ENCODE measurements around the gene DBN1. TPM values are rescaled to one million over a fixed set of nuclear protein-coding genes. Genes with fewer than 3 reads are reported as not detected.
A peak's percentile ranks its signal among the peaks of the same experiment; 100 is the strongest.

DBN1 gene
- total RNA-seq, 1 donor from 2014 or later: 269 TPM

DNA sequence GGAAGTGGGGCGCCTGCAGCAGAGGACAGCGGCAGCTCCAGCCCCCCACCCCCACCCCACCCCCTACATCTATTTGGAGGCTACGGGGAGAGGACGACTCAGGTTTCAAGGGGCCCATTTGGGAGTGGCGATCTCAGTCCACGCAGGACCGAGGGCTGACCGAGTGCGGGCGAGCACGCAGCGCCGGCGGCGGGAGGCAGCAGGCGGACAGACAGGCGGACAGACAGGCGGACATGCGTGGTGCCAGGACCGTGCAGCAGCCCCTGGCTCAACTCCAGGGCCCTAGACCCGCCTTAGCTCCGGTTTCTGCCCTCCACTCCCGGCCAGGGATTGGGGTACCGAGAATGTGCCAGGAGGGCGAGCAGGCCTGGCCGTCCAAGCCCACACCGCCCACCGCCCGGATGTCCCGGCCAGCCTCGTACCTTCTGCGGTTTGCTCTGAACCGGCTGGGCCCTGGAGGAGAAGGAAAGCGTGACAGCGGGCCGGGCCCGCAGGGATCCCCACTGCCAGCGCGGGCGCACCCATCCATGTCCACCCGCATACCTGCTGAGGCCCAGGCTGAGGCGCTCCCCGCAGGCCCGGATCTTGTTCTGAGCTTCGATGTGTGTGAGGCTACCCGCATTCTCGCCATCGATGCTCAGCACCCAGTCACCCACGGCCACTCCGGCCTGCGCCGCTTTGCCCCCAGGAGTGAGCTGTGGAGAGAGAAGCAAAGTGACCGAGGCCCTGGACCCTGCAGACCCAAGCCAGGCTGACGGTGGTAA lies 18.7 kb upstream of the DBN1 start:
- TF ChIP-seq, protein P1, sequence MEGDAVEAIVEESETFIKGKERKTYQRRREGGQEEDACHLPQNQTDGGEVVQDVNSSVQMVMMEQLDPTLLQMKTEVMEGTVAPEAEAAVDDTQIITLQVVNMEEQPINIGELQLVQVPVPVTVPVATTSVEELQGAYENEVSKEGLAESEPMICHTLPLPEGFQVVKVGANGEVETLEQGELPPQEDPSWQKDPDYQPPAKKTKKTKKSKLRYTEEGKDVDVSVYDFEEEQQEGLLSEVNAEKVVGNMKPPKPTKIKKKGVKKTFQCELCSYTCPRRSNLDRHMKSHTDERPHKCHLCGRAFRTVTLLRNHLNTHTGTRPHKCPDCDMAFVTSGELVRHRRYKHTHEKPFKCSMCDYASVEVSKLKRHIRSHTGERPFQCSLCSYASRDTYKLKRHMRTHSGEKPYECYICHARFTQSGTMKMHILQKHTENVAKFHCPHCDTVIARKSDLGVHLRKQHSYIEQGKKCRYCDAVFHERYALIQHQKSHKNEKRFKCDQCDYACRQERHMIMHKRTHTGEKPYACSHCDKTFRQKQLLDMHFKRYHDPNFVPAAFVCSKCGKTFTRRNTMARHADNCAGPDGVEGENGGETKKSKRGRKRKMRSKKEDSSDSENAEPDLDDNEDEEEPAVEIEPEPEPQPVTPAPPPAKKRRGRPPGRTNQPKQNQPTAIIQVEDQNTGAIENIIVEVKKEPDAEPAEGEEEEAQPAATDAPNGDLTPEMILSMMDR (conservative IDR thresholded peaks at IDR 0.05): no peak
- peaks cover 9% of the 10 kb centered on the region for H3K4me1 Mint-ChIP-seq (ENCODE audit: unreplicated experiment)
- H3K36me3 Mint-ChIP-seq: peaks cover 8% of the 10 kb centered on the region
- H3K27me3 Mint-ChIP-seq: no peaks in the 10 kb centered on the region
- no peak for DNase-seq (ENCODE audit: extremely low spot score, unreplicated experiment)
- H3K27ac Mint-ChIP-seq: peak overlapping the region; percentile 74
- no peaks in the 10 kb centered on the region for H3K9me3 Mint-ChIP-seq
- H3K4me3 Mint-ChIP-seq: no peak overlapping the region

DNA sequence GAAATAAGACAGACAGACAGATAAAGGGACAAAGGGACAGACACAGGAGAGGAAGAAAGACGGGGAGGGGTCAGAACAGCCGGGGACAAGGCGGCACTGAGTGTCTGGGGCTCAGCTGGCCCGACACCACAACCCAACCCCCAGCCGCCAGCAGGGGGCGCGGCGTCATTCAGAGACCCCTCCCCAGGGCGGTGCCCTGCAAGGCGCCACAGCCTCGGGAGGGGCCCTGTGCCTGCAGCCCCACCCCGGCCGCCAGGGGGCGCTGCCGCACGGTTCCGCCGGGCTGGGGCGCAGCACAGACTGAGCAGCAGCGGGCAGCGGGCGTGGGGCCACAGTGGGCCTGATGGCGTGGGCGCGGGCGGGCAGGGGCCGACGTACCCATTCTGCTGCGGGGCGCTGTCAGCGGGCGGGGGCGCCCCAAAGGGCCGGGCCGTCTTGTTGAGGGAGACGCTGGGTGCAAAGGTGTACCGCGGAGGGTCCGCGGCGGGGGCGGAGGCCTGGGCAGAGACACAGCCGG lies 18.1 kb upstream of the DBN1 start:
- no peaks in the 10 kb centered on the region for H3K27me3 Mint-ChIP-seq
- DNase-seq (ENCODE audit: extremely low spot score, unreplicated experiment): no peak
- peaks cover 8% of the 10 kb centered on the region for H3K36me3 Mint-ChIP-seq
- no peak overlapping the region for H3K4me3 Mint-ChIP-seq
- H3K9me3 Mint-ChIP-seq: no peaks in the 10 kb centered on the region
- H3K4me1 Mint-ChIP-seq (ENCODE audit: unreplicated experiment): peaks cover 9% of the 10 kb centered on the region
- TF ChIP-seq, protein P1 (conservative IDR thresholded peaks at IDR 0.05): peak; percentile 88
- no peak overlapping the region for H3K27ac Mint-ChIP-seq

DNA sequence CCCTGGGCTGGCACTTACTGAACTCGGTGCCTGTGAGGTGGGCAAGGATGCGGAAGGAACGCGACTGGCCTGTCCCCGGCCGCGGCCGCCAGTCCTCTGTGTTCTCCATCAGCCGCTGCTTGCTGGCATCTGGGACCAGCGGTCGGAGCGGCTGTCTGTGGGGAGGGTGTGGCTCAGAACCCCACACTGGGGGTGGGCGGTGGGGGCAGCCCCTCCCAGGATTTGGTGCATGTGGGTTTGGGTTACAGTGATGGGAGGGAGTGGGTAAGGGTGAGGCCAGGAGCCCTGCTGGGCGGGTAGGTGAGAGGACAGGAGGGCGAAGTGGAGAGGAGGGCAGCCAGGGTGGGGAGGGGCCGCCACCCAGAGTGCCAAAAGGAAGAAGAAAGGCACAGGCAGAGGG lies 17.6 kb upstream of the DBN1 start:
- H3K27me3 Mint-ChIP-seq: no peaks in the 10 kb centered on the region
- no peak overlapping the region for H3K4me3 Mint-ChIP-seq
- DNase-seq (ENCODE audit: extremely low spot score, unreplicated experiment): no peak
- H3K9me3 Mint-ChIP-seq: no peaks in the 10 kb centered on the region
- TF ChIP-seq, protein P1 (conservative IDR thresholded peaks at IDR 0.05): no peak
- peaks cover 9% of the 10 kb centered on the region for H3K4me1 Mint-ChIP-seq (ENCODE audit: unreplicated experiment)
- peaks cover 8% of the 10 kb centered on the region for H3K36me3 Mint-ChIP-seq
- H3K27ac Mint-ChIP-seq: no peak overlapping the region

DNA sequence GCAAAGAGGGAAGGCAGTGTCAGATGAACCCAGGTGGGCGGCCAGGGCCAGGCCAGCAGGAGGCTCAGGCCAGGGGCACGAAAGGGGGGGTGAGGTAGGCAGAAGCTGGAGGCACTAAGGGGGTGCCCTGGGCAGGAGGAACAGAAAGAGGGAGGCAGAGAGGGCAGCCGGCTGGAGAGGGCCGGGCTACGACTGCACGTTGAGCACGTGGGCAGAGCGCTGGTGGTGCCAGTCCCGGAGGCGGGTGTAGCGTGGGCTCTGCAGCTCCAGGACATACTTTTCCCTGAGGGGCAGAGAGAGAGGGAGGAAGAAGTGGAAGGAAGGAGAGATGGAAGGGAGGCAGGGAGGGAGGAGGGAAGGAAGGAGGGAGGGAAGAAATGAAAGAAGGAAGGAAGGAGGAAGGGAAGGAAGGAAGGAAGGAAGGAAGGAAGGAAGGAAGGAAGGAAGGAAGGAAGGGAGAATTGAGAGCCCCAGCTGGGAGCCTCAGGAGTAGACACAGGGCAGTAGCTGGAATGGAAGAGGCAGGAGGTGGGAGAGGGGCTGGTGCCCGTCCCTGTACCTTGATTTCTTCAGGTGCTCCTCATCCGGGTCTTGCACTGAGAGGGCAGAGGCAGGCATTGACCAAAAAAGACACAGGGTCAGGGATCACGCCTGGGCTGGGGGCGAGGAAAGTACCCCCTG lies 17.0 kb upstream of the DBN1 start:
- H3K27ac Mint-ChIP-seq: no peak overlapping the region
- H3K4me3 Mint-ChIP-seq: no peak overlapping the region
- peaks cover 8% of the 10 kb centered on the region for H3K36me3 Mint-ChIP-seq
- H3K9me3 Mint-ChIP-seq: no peaks in the 10 kb centered on the region
- TF ChIP-seq, protein P1 (conservative IDR thresholded peaks at IDR 0.05): no peak
- DNase-seq (ENCODE audit: extremely low spot score, unreplicated experiment): no peak
- H3K27me3 Mint-ChIP-seq: no peaks in the 10 kb centered on the region
- H3K4me1 Mint-ChIP-seq (ENCODE audit: unreplicated experiment): peaks cover 9% of the 10 kb centered on the region

DNA sequence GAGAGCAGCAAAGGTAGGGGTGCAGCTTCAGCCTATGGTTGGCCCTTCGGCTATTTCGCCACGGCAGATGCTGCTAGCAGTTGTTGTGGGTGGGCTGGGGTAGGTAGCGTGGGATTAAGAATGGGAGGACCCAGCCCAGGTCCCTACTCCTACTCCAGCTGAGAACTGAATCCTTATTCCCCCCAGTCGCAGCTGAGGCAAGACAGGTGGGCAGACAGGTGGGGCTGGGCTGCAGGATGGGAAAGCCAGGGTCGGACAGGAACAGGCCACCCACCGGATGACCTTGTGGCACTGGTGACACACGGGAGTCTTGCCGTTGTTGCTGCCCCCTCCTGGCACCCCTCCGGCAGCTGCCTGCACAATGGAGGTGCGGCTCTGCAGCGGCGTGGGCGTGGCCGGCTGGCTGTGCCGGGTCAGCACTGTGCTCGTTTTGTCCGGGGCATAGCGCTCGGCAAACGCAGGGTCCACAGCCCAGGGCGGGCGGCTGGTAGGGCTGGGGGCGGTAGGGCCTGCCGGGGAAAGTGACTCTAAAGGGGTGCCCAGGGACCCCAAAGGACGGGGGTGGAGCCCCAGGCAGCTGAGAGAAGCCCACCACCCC lies 15.8 kb upstream of the DBN1 start:
- TF ChIP-seq, protein P1 (conservative IDR thresholded peaks at IDR 0.05): no peak
- peaks cover 19% of the 10 kb centered on the region for H3K4me1 Mint-ChIP-seq (ENCODE audit: unreplicated experiment)
- H3K4me3 Mint-ChIP-seq: no peak overlapping the region
- H3K36me3 Mint-ChIP-seq: peaks cover 16% of the 10 kb centered on the region
- no peaks in the 10 kb centered on the region for H3K9me3 Mint-ChIP-seq
- no peak for DNase-seq (ENCODE audit: extremely low spot score, unreplicated experiment)
- no peaks in the 10 kb centered on the region for H3K27me3 Mint-ChIP-seq
- H3K27ac Mint-ChIP-seq: no peak overlapping the region
